CD4-positive, alpha-beta T cell treated with Interleukin-21 for 1 hour (primary cell): Measurements from ENCODE around the gene POU4F1.

ENCODE experiments used
- DNase-seq: peaks from one replicate; pipeline ENCODE4 v3.0.0-alpha.2; 2020

Gene POU4F1

DNA sequence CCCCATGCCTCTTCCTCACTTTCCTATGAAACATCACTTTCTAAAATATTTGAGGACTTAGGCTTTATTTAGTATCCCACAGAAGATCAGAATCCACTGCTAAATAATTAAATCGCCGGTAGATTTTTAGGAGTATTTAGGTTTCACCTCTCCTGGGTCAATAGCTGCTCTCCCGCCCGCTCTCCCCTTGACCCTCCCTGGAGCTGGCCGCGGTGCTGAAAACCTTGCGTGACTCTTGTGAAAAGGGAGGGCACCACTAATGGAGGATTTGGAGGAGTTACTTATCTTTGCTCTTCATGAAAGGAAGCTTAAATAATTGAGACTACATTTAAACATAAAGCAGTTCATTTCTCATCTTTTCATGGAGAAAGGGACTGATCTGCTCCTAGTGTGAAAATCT lies 14.1 kb downstream of the POU4F1 start:
- DNase-seq = no peak

DNA sequence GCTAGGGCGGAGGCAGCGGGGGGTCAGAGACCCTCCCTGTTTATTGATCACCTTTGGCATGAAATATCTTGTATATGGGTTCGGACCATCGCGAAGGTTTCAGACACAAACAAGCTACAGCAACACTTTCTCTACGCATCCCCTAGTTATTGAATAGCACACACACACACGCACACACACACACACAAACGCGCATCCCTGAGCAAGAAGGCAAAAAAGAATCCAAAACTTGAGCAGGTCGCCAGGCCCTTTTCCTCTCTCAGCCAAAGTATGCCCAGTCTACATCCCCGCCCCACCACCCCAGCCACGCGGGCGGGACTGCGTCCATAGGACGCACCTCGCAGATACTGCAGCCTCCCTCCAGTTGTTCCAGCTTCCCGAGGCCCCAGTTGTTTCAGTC lies 16.0 kb downstream of the POU4F1 start:
- DNase-seq = no peak

DNA sequence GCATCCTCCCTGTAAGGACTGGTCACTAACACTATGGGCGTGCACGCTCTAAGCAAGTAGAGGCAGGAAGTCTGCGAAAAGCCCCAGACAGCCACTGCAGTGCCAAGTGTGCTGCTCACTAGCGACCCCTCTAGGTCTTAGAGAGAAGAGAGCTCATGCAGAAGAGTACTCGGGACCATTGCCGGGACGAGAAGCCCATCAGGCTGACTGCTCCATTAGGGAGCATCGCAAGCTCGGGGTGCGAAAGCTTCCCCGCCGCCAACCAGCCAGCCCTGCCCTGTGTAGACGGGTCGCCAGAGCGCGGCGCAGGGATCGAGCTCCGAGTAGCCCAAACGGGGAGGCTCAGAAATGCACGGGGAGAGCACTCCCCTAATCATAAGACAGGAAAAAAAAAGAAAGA lies 16.6 kb downstream of the POU4F1 start:
- DNase-seq = no peak

DNA sequence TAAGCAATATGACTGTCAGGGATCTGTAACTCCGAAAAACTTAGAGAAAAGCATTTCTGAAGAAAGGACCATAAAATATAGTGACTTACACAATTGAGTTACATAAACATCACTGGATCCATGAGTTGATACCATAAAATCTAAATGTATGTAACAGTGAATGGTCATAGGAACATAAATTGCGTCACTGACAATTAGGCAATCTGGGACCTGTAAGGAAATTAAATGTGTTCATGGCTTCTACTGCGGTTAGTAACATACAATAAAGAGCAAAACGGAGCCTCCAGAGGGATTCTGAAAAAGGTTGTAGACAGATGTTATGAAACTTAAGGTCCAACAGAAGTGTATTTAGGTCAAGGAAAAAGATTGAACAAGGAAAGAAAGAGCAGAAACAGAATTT lies 27.1 kb downstream of the POU4F1 start:
- no peak for DNase-seq

DNA sequence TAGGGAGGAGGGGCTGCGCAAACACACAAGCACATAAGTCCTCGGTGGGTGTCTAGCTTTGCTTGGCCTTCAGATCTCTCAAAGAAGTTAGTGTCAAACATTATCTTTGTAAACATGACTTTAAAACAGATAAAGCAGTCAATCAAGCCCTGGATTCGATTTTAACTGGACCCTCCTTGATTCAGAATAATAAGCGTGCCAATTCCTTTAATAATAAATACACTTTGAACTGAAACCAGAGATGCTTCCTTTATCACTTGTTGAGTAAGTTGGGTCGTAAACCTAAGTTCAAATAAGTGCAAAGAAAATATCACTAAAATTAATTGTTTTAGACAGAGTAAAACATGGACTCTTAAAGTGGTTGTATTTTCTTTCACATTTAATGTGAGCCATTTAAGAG lies 30.9 kb downstream of the POU4F1 start:
- no peak for DNase-seq

DNA sequence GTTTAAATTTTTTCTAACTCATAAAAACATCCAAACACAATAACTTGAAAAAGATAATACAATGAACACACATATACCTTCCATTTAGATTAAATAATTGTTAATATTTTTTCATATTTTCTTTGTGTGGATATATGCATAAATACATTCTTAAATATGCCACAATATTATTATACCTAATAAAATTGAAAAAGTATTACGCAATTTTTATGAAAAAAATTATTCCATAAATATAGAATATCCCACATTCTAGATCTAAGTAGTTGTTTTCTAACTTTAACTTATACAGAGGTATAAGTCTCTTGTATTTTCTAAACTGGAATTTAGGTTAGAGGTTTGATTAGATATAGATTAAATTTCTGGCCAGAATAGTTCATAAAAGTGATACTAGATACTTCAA lies 34.3 kb downstream of the POU4F1 start:
- no peak for DNase-seq

DNA sequence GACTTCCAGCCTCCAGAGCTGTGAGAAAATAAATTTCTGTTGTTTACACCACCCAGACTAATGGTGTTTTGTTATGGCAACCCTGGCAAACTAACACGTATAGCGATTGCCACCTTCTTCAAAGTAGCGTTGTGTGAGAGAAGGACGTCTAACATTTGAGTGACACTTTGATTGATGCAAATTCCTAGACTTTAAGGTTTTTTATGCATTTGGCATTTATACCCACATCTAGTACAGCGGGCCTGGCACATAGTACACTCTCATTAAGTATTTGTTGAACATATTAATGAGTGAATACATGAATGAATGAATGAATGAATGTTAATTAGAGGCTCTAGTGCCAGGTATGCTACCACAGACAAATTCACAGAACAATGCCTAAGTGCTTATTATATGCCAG lies 36.7 kb downstream of the POU4F1 start:
- DNase-seq = no peak

GRCh38 chr13:78562237-78562889 lies 41.0 kb downstream of the POU4F1 start:
- no peak for DNase-seq
